K562 (cell line): ENCODE measurements around the gene ARHGAP33. TPM values are rescaled to one million over a fixed set of nuclear protein-coding genes. Genes with fewer than 3 reads are reported as not detected.

Experiments used
- ATAC-seq: fragments of 200-7000 bp; cut with Tn5 transposase; 3 replicates; pipeline ENCODE4 v1.9.1; 2020; ENCODE audit warnings: moderate library complexity
- BruUV-seq: library from RNA; stranded (reverse); fragments of 400-500 nt; replicated peaks from 2 replicates; lab custom pipeline; 2021; lab: Mats Ljungman, UMichigan
- CTCF ChIA-PET: fragments of 300-600 bp; formaldehyde crosslinking; extraction: SDS; loops from one replicate; lab custom pipeline; 2021; ENCODE audit warnings: low intra/inter-chr PET ratio; lab: Yijun Ruan, JAX
- POLR2A ChIA-PET: fragments of 300-600, 350-650 bp; sonication (Branson Sonifier 250); formaldehyde crosslinking; extraction: SDS; loops from one replicate; lab custom pipeline; 2021; ENCODE audit warnings: antibody characterized with exemption, inconsistent platforms; lab: Yijun Ruan, JAX
- DNase-seq, 4 experiments: peaks; one replicate each; pipeline versions ENCODE4 v3.0.0 to v3.0.0-alpha.2; 2011 to 2018; ENCODE audit warnings: low spot score in 3 of 4, mixed read lengths in 3 of 4; ENCODE audit errors: extremely low read depth in 1 of 4
- FAIRE-seq: peaks from 2 replicates; lab custom pipeline; 2011; peaks lifted over from hg19 to GRCh38; lab: Jason Lieb, UNC
- H2AFZ ChIP-seq: 2 replicates; pipeline ENCODE4 v1.6.0; 2011; ENCODE audit warnings: low read depth, low read length, control low read depth, inconsistent platforms
- H3K27ac ChIP-seq: fragments of 200-600 bp; 3 replicates; pipeline ENCODE4 v1.8.0; 2011; ENCODE audit warnings: low read depth, mild to moderate bottlenecking, control low read depth, inconsistent platforms, low read length, moderate library complexity, mixed read lengths; ENCODE audit errors: extremely low read depth
- H3K27me3 ChIP-seq, 2 experiments: fragments of 300-600 bp in 1 of 2; 2 replicates in 1 of 2; 3 replicates in 1 of 2; pipeline versions ENCODE4 v1.6.0 to v1.8.0; 2011; ENCODE audit warnings: inconsistent platforms in 2 of 2, low read length in 2 of 2, mild to moderate bottlenecking in 1 of 2, mixed read lengths in 1 of 2, moderate library complexity in 1 of 2; ENCODE audit not compliant: control insufficient read depth in 2 of 2, insufficient read depth in 2 of 2
- H3K36me3 ChIP-seq: fragments of 300-600 bp; 3 replicates; pipeline ENCODE4 v1.8.0; 2011; ENCODE audit warnings: mild to moderate bottlenecking, low read length, inconsistent platforms; ENCODE audit not compliant: control insufficient read depth, insufficient read depth
- H3K4me1 ChIP-seq, 2 experiments: fragments of 200-600 bp in 1 of 2; replicated peaks in 1 of 2; 2 replicates in 1 of 2; 3 replicates in 1 of 2; pipeline versions ENCODE4 v1.5.1 to v1.8.0; 2011; ENCODE audit warnings: inconsistent platforms in 2 of 2, low read length in 2 of 2, mild to moderate bottlenecking in 1 of 2, mixed read lengths in 1 of 2, moderate library complexity in 1 of 2; ENCODE audit not compliant: control insufficient read depth in 2 of 2, insufficient read depth in 2 of 2
- H3K4me2 ChIP-seq: 2 replicates; pipeline ENCODE4 v1.6.1; 2011; ENCODE audit warnings: low read length, control low read depth, inconsistent platforms, mixed read lengths; ENCODE audit not compliant: insufficient read depth
- H3K4me3 ChIP-seq: fragments of 200-600 bp; sonication (generic), shearing (Covaris generic); 2 replicates; pipeline ENCODE4 v1.5.1; 2016; ENCODE audit warnings: control low read depth, inconsistent platforms
- H3K79me2 ChIP-seq: fragments of 200-600 bp; 3 replicates; pipeline ENCODE4 v1.8.0; 2011; ENCODE audit warnings: low read length, inconsistent platforms; ENCODE audit not compliant: control insufficient read depth, insufficient read depth
- H3K9ac ChIP-seq, 2 experiments: 2 replicates each; pipeline versions ENCODE4 v1.6.0 to v1.6.1; 2011; ENCODE audit warnings: low read depth in 2 of 2, low read length in 2 of 2, control low read depth in 1 of 2, inconsistent platforms in 1 of 2, mild to moderate bottlenecking in 1 of 2, mixed read lengths in 1 of 2; ENCODE audit not compliant: insufficient read depth in 1 of 2
- H3K9me1 ChIP-seq: one replicate; pipeline ENCODE4 v1.6.0; 2011; ENCODE audit warnings: inconsistent platforms, mild to moderate bottlenecking, low read length, moderate library complexity; ENCODE audit not compliant: control insufficient read depth, insufficient read depth
- H3K9me3 ChIP-seq: replicated peaks from 2 replicates; pipeline ENCODE4 v1.5.1; 2011; ENCODE audit warnings: low read depth, low read length, inconsistent platforms; ENCODE audit not compliant: control insufficient read depth, insufficient read depth
- H4K20me1 ChIP-seq: replicated peaks from 2 replicates; pipeline ENCODE4 v1.6.1; 2011; ENCODE audit warnings: low read length, inconsistent platforms, mixed read lengths; ENCODE audit not compliant: control insufficient read depth, insufficient read depth
- ASH1L ChIP-seq: fragments of 450-650 bp; IDR thresholded peaks from 2 replicates; pipeline ENCODE4 v1.6.1; 2018; ENCODE audit warnings: borderline replicate concordance, mild to moderate bottlenecking, low read depth; ENCODE audit not compliant: partially characterized antibody
- DNMT1 ChIP-seq: fragments of 450-650 bp; IDR thresholded peaks from 2 replicates; pipeline ENCODE4 v1.6.1; 2016; ENCODE audit warnings: antibody characterized with exemption, mild to moderate bottlenecking
- HIVEP1 ChIP-seq: fragments of 250-450 bp; sonication (Bioruptor Pico); IDR thresholded peaks from 2 replicates; pipeline ENCODE4 v1.4.0; 2020; ENCODE audit warnings: mild to moderate bottlenecking
- KAT8 ChIP-seq: fragments of 450-650 bp; IDR thresholded peaks from 2 replicates; pipeline ENCODE4 v1.6.1; 2016; ENCODE audit warnings: low read depth, mild to moderate bottlenecking
- MIER1 ChIP-seq: fragments of 450-650 bp; IDR thresholded peaks from 2 replicates; pipeline ENCODE4 v1.6.1; 2016; ENCODE audit warnings: antibody characterized with exemption, mild to moderate bottlenecking, low read depth
- PHF21A ChIP-seq: fragments of 450-650 bp; IDR thresholded peaks from 2 replicates; pipeline ENCODE4 v1.6.1; 2017; ENCODE audit warnings: low read depth, borderline replicate concordance
- SAFB ChIP-seq: fragments of 200-400 bp; formaldehyde crosslinking; IDR thresholded peaks from 2 replicates; pipeline ENCODE4 v1.6.1; 2017; ENCODE audit warnings: low read depth, low read length, borderline replicate concordance
- SNRNP70 ChIP-seq: fragments of 200-400 bp; formaldehyde crosslinking; optimal IDR thresholded peaks from 2 replicates; pipeline ENCODE3; 2017; ENCODE audit warnings: low read depth, low read length
- ZNF23 ChIP-seq: fragments of 250-450 bp; sonication (Bioruptor Pico); IDR thresholded peaks from 2 replicates; pipeline ENCODE4 v1.4.0; 2020; ENCODE audit warnings: mild to moderate bottlenecking
- ZNF263 ChIP-seq: sonication (generic); formaldehyde crosslinking; IDR thresholded peaks from 2 replicates; pipeline ENCODE4 v1.8.0; 2022; ENCODE audit warnings: mild to moderate bottlenecking, missing genetic modification reagents, borderline replicate concordance
- WGBS: fragments of 100-300 bp; shearing (Covaris generic); methylation state at CpG from one replicate; pipeline ENCODE4 v1.1.6; 2016; ENCODE audit warnings: low coverage, mixed read lengths; ENCODE audit not compliant: insufficient coverage; ENCODE audit errors: missing lambda C conversion rate; 5-methylcytosine and 5-hydroxymethylcytosine counted together
- in situ Hi-C: fragments of 300-500 bp; cut with MboI; formaldehyde crosslinking; loops from 4 replicates; pipeline ENCODE4 v1.15.0; 2018; ENCODE audit warnings: inconsistent platforms, mixed read lengths
- intact Hi-C: fragments of 100-400 bp; cut with micrococcal nuclease; formaldehyde crosslinking; loops from 2 replicates; pipeline ENCODE4 v1.14.2; 2022
- polyA plus RNA-seq, 8 experiments: library from polyadenylated mRNA; depleted of rRNA in 4 of 8; stranded (reverse) in 5 of 8; unstranded in 3 of 8; fragments of >200 nt; fragmentation: Nextera tagmentation in 2 of 8; fragmentation: Illumina TruSeq in 1 of 8; extraction: Ambion mirVana in 2 of 8; extraction: Trizol in 1 of 8; gene quantifications; 2 replicates each; pipeline versions ENCODE4 v1.2.1 to v1.2.3, GENCODE V29; 2011 to 2014; ENCODE audit warnings: inconsistent platforms in 1 of 8, missing spikeins in 1 of 8
- total RNA-seq, 7 experiments: library from RNA; depleted of rRNA in 6 of 7; stranded (reverse); fragments of >200 nt in 6 of 7; fragmentation: Illumina TruSeq in 2 of 7; extraction: Trizol in 2 of 7; gene quantifications; 2 replicates each; pipeline versions ENCODE4 v1.2.1 to v1.2.3, GENCODE V29; 2011 to 2021; ENCODE audit warnings: low replicate concordance in 1 of 7
- TF ChIP-seq, protein P1 (sequence below): fragments of 450-650 bp; IDR thresholded peaks from 2 replicates; pipeline ENCODE4 v1.6.1; 2017; ENCODE audit warnings: mild to moderate bottlenecking, moderate library complexity
- TF ChIP-seq, protein P2 (sequence below): sonication (generic); formaldehyde crosslinking; IDR thresholded peaks from 2 replicates; pipeline ENCODE4 v1.8.0; 2022; ENCODE audit warnings: mild to moderate bottlenecking, missing genetic modification reagents
- TF ChIP-seq, protein P3 (sequence below), 2 experiments: fragments of 450-650 bp; IDR thresholded peaks; 2 replicates each; pipeline ENCODE4 v1.6.1; 2016
- TF ChIP-seq, protein P4 (sequence below), 3 experiments: fragments of 200-800 bp in 1 of 3; sonication (Bioruptor generic) in 1 of 3; sonication (generic) in 1 of 3; formaldehyde crosslinking in 1 of 3; IDR thresholded peaks; 2 replicates each; pipeline versions ENCODE4 v1.6.1 to v1.8.0; 2016 to 2022; ENCODE audit warnings: mild to moderate bottlenecking in 2 of 3, missing compliant biosample characterization in 2 of 3, missing genetic modification characterization in 2 of 3, missing genetic modification reagents in 1 of 3
- TF ChIP-seq, protein P5 (sequence below): fragments of 450-650 bp; IDR thresholded peaks from 2 replicates; pipeline ENCODE4 v1.6.1; 2016; ENCODE audit warnings: low read depth, mild to moderate bottlenecking, moderate library complexity

The ARHGAP33 gene
- total and polyA plus RNA-seq, 9 of the 15 experiments (the other 6 are each of a cell fraction or from before 2014, with no cell fraction given) = 0.06 to 26.6 (median 1.6) TPM; not detected in 1

DNA sequence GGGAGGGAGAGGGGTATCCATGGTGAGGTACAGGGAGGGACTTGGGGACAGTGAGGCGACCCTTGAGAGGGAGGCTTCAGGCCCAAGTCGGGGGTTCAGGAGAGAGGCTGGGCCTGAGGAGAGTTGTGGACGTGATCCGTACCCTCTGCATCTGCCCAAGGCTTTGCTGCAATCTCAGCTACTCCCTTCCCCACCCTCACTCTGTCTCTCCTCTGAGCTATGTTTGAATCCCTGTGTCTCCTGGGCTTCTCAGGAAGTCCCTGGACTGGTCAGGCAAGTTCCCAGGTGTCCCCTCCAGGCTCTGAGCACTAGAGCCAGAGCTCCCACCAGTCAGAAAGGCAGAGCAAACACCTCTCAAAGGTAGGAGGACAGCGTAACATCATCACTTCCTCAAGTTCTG, 25.2 kb upstream of the ARHGAP33 start:
- Histone ChIP-seq H3K27me3 (no peaks in the 10 kb centered on the region), H3K4me1 (peaks cover 9 to 27% of the 10 kb centered on the region in 2 experiments; a peak in 4 of 5 replicates), H3K4me2 (no peak overlapping the region), H3K9ac (peak overlapping the region in 1 of 2 experiments; percentile 81; a peak in 3 of 4 replicates), H3K36me3 (peaks cover 23% of the 10 kb centered on the region; the same call in 1 of the 3 replicates), H3K9me3 (no peaks in the 10 kb centered on the region), H2AFZ (no peak overlapping the region), H3K27ac (no peak overlapping the region), H3K4me3 (no peak overlapping the region), H3K79me2 (peaks cover 16% of the 10 kb centered on the region), H4K20me1 (no peaks in the 10 kb centered on the region), H3K9me1 (no peaks in the 10 kb centered on the region)
- FAIRE-seq (no peak), ATAC-seq (no peak), DNase-seq (no peak)
- ChIA-PET POLR2A (interaction anchor here (1.3 kb wide), 1 partner anchor 15 kb away, joined by 4 read pairs; no protein-coding TSS in a partner anchor), CTCF (no interaction called here)
- WGBS = 100% methylated on average over 1 of the region's 5 CpGs
- intact Hi-C loops = no loop called here
- no TSS peak for BruUV-seq
- no peak for TF ChIP-seq ASH1L
- no peak for TF ChIP-seq KAT8
- TF ChIP-seq, protein P1, sequence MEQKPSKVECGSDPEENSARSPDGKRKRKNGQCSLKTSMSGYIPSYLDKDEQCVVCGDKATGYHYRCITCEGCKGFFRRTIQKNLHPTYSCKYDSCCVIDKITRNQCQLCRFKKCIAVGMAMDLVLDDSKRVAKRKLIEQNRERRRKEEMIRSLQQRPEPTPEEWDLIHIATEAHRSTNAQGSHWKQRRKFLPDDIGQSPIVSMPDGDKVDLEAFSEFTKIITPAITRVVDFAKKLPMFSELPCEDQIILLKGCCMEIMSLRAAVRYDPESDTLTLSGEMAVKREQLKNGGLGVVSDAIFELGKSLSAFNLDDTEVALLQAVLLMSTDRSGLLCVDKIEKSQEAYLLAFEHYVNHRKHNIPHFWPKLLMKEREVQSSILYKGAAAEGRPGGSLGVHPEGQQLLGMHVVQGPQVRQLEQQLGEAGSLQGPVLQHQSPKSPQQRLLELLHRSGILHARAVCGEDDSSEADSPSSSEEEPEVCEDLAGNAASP = no peak
- TF ChIP-seq PHF21A = no peak
- TF ChIP-seq ZNF263 (CRISPR knock-in tag) = no peak
- no peak for TF ChIP-seq MIER1
- TF ChIP-seq, protein P2, sequence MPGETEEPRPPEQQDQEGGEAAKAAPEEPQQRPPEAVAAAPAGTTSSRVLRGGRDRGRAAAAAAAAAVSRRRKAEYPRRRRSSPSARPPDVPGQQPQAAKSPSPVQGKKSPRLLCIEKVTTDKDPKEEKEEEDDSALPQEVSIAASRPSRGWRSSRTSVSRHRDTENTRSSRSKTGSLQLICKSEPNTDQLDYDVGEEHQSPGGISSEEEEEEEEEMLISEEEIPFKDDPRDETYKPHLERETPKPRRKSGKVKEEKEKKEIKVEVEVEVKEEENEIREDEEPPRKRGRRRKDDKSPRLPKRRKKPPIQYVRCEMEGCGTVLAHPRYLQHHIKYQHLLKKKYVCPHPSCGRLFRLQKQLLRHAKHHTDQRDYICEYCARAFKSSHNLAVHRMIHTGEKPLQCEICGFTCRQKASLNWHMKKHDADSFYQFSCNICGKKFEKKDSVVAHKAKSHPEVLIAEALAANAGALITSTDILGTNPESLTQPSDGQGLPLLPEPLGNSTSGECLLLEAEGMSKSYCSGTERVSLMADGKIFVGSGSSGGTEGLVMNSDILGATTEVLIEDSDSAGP (CRISPR knock-in tag) = no peak
- TF ChIP-seq SNRNP70 = no peak
- no peak for TF ChIP-seq SAFB
- no peak for TF ChIP-seq DNMT1
- TF ChIP-seq, protein P3, sequence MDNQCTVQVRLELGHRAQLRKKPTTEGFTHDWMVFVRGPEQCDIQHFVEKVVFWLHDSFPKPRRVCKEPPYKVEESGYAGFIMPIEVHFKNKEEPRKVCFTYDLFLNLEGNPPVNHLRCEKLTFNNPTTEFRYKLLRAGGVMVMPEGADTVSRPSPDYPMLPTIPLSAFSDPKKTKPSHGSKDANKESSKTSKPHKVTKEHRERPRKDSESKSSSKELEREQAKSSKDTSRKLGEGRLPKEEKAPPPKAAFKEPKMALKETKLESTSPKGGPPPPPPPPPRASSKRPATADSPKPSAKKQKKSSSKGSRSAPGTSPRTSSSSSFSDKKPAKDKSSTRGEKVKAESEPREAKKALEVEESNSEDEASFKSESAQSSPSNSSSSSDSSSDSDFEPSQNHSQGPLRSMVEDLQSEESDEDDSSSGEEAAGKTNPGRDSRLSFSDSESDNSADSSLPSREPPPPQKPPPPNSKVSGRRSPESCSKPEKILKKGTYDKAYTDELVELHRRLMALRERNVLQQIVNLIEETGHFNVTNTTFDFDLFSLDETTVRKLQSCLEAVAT (IDR thresholded peaks at IDR 0.05) = no peak
- TF ChIP-seq HIVEP1 (CRISPR knock-in tag) = no peak
- TF ChIP-seq, protein P4, sequence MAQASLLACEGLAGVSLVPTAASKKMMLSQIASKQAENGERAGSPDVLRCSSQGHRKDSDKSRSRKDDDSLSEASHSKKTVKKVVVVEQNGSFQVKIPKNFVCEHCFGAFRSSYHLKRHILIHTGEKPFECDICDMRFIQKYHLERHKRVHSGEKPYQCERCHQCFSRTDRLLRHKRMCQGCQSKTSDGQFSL (CRISPR knock-in tag; IDR thresholded peaks at IDR 0.05) = no peak
- TF ChIP-seq, protein P4 (tag; IDR thresholded peaks at IDR 0.05) = no peak
- TF ChIP-seq, protein P5, sequence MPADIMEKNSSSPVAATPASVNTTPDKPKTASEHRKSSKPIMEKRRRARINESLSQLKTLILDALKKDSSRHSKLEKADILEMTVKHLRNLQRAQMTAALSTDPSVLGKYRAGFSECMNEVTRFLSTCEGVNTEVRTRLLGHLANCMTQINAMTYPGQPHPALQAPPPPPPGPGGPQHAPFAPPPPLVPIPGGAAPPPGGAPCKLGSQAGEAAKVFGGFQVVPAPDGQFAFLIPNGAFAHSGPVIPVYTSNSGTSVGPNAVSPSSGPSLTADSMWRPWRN = no peak
- TF ChIP-seq ZNF23 (CRISPR knock-in tag) = no peak
- TF ChIP-seq, all 486 proteins: peak for 0
- in situ Hi-C loops = no loop called here
